Activated CD4-positive, alpha-beta T cell treated with anti-CD3 and anti-CD28 coated beads, Interleukin-2, amount 10 ng/mL, durations not matched to agents 24 days and 14 days (primary cell): ENCODE results near the gene DEFB118. TPM values are rescaled to one million over a fixed set of nuclear protein-coding genes. Genes with fewer than 3 reads are reported as not detected.

Experiments
- DNase-seq: peaks from one replicate; pipeline ENCODE4 v3.0.0; 2022
- H3K27ac Mint-ChIP-seq: one replicate; pipeline ENCODE4 v1.8.0; 2022; ENCODE audit warnings: mild to moderate bottlenecking, mixed read lengths
- H3K27me3 Mint-ChIP-seq: one replicate; pipeline ENCODE4 v1.8.0; 2022; ENCODE audit warnings: mixed read lengths
- H3K36me3 Mint-ChIP-seq: one replicate; pipeline ENCODE4 v1.8.0; 2022; ENCODE audit warnings: low read depth, mild to moderate bottlenecking, mixed read lengths
- H3K4me1 Mint-ChIP-seq: one replicate; pipeline ENCODE4 v1.8.0; 2021; ENCODE audit warnings: mixed read lengths
- H3K4me3 Mint-ChIP-seq: one replicate; pipeline ENCODE4 v1.8.0; 2022; ENCODE audit warnings: mild to moderate bottlenecking, moderate library complexity, mixed read lengths
- H3K9me3 Mint-ChIP-seq: one replicate; pipeline ENCODE4 v1.8.0; 2021; ENCODE audit warnings: mixed read lengths
- intact Hi-C: fragments of 100-400 bp; cut with micrococcal nuclease; formaldehyde crosslinking; loops from one replicate; pipeline ENCODE4 v1.15.1; 2023
- total RNA-seq: library from RNA; stranded (reverse); gene quantifications from 2 replicates; pipeline ENCODE4 v1.2.3, GENCODE V29; 2022

DEFB118 gene
- total RNA-seq, 1 donor from 2014 or later = not detected

DNA sequence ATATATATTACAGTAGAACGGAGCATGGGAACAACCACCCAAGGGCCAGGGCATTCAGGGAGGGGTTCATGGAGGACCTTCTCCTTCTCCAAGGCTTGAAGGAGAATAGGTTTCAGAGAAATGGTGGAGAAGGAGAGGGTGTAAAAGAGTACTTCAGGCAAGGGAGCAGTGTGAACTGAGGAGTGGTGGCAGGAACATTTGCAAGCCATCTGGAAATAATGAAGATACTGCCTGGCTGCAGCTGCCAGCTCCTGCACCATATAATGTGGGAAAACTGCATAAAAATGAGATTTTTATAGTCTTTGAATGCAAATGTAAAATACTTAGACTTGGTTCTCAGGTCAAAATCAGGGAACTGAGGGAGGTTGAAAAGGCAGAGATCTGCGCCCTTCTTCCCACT, 47.3 kb downstream of the DEFB118 start:
- no peaks in the 10 kb centered on the region for H3K36me3 Mint-ChIP-seq

DNA sequence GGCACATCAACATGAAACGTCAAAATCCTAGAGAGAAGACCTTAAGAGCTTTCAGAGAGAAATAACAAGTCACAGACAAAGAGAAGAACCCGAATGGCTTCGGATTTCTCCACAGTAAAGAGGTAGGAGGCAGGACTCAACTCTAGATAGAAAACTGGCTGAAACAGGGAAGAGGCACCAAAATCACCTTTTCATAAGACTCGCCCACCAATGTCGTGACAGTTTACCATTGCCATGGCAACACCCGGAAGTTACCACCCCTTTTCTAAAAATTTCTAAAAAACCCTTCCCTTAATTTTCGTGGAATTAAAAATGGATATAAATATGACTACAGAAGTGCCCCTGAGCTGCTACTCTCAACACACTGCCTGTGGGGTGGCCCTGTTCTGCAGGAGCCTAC, 49.9 kb downstream of the DEFB118 start:
- Mint-ChIP-seq H3K27me3 (no peaks in the 10 kb centered on the region), H3K4me1 (no peaks in the 10 kb centered on the region), H3K27ac (no peak overlapping the region), H3K9me3 (no peaks in the 10 kb centered on the region), H3K4me3 (no peak overlapping the region), H3K36me3 (no peaks in the 10 kb centered on the region)
- DNase-seq = no peak
- intact Hi-C loops = no loop called here

More for the DNA sequence above, 47.3 kb downstream of the DEFB118 start:
- H3K27ac Mint-ChIP-seq = no peak overlapping the region
- H3K4me1 Mint-ChIP-seq = no peaks in the 10 kb centered on the region
- no peak overlapping the region for H3K4me3 Mint-ChIP-seq
- peaks cover 3% of the 10 kb centered on the region for H3K27me3 Mint-ChIP-seq
- no peaks in the 10 kb centered on the region for H3K9me3 Mint-ChIP-seq
- no peak for DNase-seq
- intact Hi-C loops = no loop called here

Other genes starting within 250 kb of the DEFB118 start
- gene DEFB115, start 110.9 kb upstream of the DEFB118 start, total RNA-seq = not detected in 2 replicates
- gene DEFB116, start 60.0 kb upstream of the DEFB118 start, total RNA-seq = not detected in 2 replicates
- not detected in 2 replicates for gene DEFB119, start 22.0 kb downstream of the DEFB118 start, total RNA-seq
- gene DEFB121, start 37.6 kb downstream of the DEFB118 start, total RNA-seq = not detected in 2 replicates
- gene DEFB123, start 72.0 kb downstream of the DEFB118 start, total RNA-seq = not detected in 2 replicates
- gene DEFB124, start 106.5 kb downstream of the DEFB118 start, total RNA-seq = not detected in 2 replicates
- gene REM1, start 106.7 kb downstream of the DEFB118 start, total RNA-seq = not detected in 2 replicates
- gene HM13, start 145.8 kb downstream of the DEFB118 start, total RNA-seq = 181 and 193 TPM in 2 replicates
- gene ID1, start 236.7 kb downstream of the DEFB118 start, total RNA-seq = 2.7 and 2.9 TPM in 2 replicates